Loucy (cell line): Measurements from ENCODE around the gene LTBP2.
A peak's percentile ranks its signal among the peaks of the same experiment; 100 is the strongest.

Experiments
- H2AFZ ChIP-seq: fragments of 200-600 bp; sonication (generic); 2 replicates; pipeline ENCODE4 v1.6.0; 2016; ENCODE audit warnings: antibody characterized with exemption, mild to moderate bottlenecking, low read length, moderate library complexity
- H3F3A ChIP-seq: fragments of 200-600 bp; 2 replicates; pipeline ENCODE4 v1.6.0; 2016; ENCODE audit warnings: antibody characterized with exemption, low read depth, mild to moderate bottlenecking
- H3K27me3 ChIP-seq: fragments of 200-600 bp; sonication (generic); 2 replicates; pipeline ENCODE4 v1.6.1; 2014; ENCODE audit warnings: low read length, mild to moderate bottlenecking; ENCODE audit not compliant: insufficient read depth, poor library complexity, severe bottlenecking
- H3K36me3 ChIP-seq: fragments of 200-600 bp; sonication (generic); 2 replicates; pipeline ENCODE4 v1.6.1; 2016; ENCODE audit warnings: low read length; ENCODE audit not compliant: insufficient read depth
- H3K4me1 ChIP-seq: fragments of 200-600 bp; sonication (generic); 2 replicates; pipeline ENCODE4 v1.5.1; 2014; ENCODE audit warnings: low read length, mild to moderate bottlenecking; ENCODE audit not compliant: insufficient read depth, poor library complexity, severe bottlenecking
- H3K4me2 ChIP-seq: fragments of 200-600 bp; sonication (generic); 2 replicates; pipeline ENCODE4 v1.6.0; 2014; ENCODE audit warnings: antibody characterized with exemption, low read length, low read depth, mild to moderate bottlenecking; ENCODE audit not compliant: poor library complexity, severe bottlenecking
- H3K4me3 ChIP-seq: fragments of 200-600 bp; sonication (generic); 2 replicates; pipeline ENCODE4 v1.5.1; 2014; ENCODE audit warnings: low read length, mild to moderate bottlenecking, mixed read lengths; ENCODE audit not compliant: poor library complexity, severe bottlenecking
- H3K79me2 ChIP-seq: fragments of 200-600 bp; sonication (generic); 2 replicates; pipeline ENCODE4 v1.6.1; 2014; ENCODE audit warnings: low read length; ENCODE audit not compliant: insufficient read depth
- H3K9ac ChIP-seq: fragments of 200-600 bp; sonication (generic); 2 replicates; pipeline ENCODE4 v1.6.0; 2014; ENCODE audit warnings: mild to moderate bottlenecking, low read depth, low read length, moderate library complexity; ENCODE audit not compliant: poor library complexity, severe bottlenecking
- H3K9me2 ChIP-seq: fragments of 200-600 bp; sonication (generic); replicated peaks from 2 replicates; pipeline ENCODE4 v1.6.1; 2016; ENCODE audit warnings: low read depth, low read length, mixed read lengths
- H3K9me3 ChIP-seq: fragments of 200-600 bp; sonication (generic); 2 replicates; pipeline ENCODE4 v1.6.1; 2014; ENCODE audit warnings: mild to moderate bottlenecking, antibody characterized with exemption, low read length, low read depth; ENCODE audit not compliant: insufficient read depth
- H4K20me1 ChIP-seq: fragments of 200-600 bp; sonication (generic); 2 replicates; pipeline ENCODE4 v1.6.0; 2014; ENCODE audit warnings: antibody characterized with exemption, low read length, mild to moderate bottlenecking; ENCODE audit not compliant: insufficient read depth, poor library complexity, severe bottlenecking
- EZH2phosphoT487 ChIP-seq: fragments of 200-600 bp; IDR thresholded peaks from 2 replicates; pipeline ENCODE4 v1.6.1; 2018; ENCODE audit warnings: antibody characterized with exemption, mild to moderate bottlenecking, moderate library complexity, borderline replicate concordance
- TF ChIP-seq, protein P1 (sequence below): fragments of 200-600 bp; sonication (generic); conservative IDR thresholded peaks from 2 replicates; pipeline ENCODE4 v1.5.1; 2014; ENCODE audit warnings: mild to moderate bottlenecking, antibody characterized with exemption, low read length

The LTBP2 gene

GRCh38 chr14:74531467-74531866 is 80.6 kb downstream of the LTBP2 start:
- no peak overlapping the region for H2AFZ ChIP-seq
- no peaks in the 10 kb centered on the region for H3K36me3 ChIP-seq
- no peak overlapping the region for H3K4me2 ChIP-seq

DNA sequence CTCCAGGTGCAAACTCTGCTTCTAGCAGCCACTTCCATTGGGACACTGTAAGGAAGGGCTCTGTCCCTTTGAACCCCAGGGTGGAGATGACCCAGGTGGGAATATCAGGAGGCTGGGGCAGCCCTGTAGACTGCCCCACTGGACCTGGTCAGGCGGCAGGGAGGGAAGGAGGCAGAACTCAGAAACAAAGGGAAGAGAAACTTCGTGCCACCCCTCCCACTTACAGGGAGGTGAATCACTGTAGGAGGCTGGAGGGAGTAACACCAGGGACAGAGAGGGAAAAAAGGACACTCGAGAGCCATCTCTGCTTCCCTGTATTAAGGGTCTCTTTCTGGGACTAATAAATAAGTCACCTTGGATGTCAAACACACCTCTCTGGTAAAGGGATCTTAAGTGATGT is 81.0 kb downstream of the LTBP2 start:
- no peak for TF ChIP-seq EZH2phosphoT487
- TF ChIP-seq, protein P1, sequence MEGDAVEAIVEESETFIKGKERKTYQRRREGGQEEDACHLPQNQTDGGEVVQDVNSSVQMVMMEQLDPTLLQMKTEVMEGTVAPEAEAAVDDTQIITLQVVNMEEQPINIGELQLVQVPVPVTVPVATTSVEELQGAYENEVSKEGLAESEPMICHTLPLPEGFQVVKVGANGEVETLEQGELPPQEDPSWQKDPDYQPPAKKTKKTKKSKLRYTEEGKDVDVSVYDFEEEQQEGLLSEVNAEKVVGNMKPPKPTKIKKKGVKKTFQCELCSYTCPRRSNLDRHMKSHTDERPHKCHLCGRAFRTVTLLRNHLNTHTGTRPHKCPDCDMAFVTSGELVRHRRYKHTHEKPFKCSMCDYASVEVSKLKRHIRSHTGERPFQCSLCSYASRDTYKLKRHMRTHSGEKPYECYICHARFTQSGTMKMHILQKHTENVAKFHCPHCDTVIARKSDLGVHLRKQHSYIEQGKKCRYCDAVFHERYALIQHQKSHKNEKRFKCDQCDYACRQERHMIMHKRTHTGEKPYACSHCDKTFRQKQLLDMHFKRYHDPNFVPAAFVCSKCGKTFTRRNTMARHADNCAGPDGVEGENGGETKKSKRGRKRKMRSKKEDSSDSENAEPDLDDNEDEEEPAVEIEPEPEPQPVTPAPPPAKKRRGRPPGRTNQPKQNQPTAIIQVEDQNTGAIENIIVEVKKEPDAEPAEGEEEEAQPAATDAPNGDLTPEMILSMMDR = no peak
- no peak overlapping the region for H3K4me2 ChIP-seq

More at GRCh38 chr14:74531467-74531866, 80.6 kb downstream of the LTBP2 start:
- no peaks in the 10 kb centered on the region for H3K79me2 ChIP-seq
- H3F3A ChIP-seq = no peaks in the 10 kb centered on the region
- no peaks in the 10 kb centered on the region for H3K9me2 ChIP-seq
- no peaks in the 10 kb centered on the region for H3K9me3 ChIP-seq
- no peak overlapping the region for H3K9ac ChIP-seq
- H3K27me3 ChIP-seq = no peaks in the 10 kb centered on the region
- TF ChIP-seq, protein P1 = peak; percentile 21; the same call in 1 of the 2 replicates
- TF ChIP-seq EZH2phosphoT487 = no peak
- no peaks in the 10 kb centered on the region for H4K20me1 ChIP-seq
- no peak overlapping the region for H3K4me3 ChIP-seq
- H3K4me1 ChIP-seq = no peaks in the 10 kb centered on the region

GRCh38 chr14:74528886-74529285 is 83.2 kb downstream of the LTBP2 start:
- Histone ChIP-seq H2AFZ (no peak overlapping the region), H3K9me2 (no peaks in the 10 kb centered on the region), H3K9ac (no peak overlapping the region), H3K4me1 (no peaks in the 10 kb centered on the region), H4K20me1 (no peaks in the 10 kb centered on the region), H3K79me2 (no peaks in the 10 kb centered on the region), H3K27me3 (no peaks in the 10 kb centered on the region), H3K36me3 (no peaks in the 10 kb centered on the region), H3K9me3 (no peaks in the 10 kb centered on the region), H3K4me2 (no peak overlapping the region), H3F3A (no peaks in the 10 kb centered on the region), H3K4me3 (no peak overlapping the region)
- TF ChIP-seq, protein P1 = no peak
- TF ChIP-seq EZH2phosphoT487 = no peak

More for the DNA sequence above, 81.0 kb downstream of the LTBP2 start:
- Histone ChIP-seq H3K4me3 (no peak overlapping the region), H2AFZ (no peak overlapping the region), H3K4me1 (no peaks in the 10 kb centered on the region), H3K36me3 (no peaks in the 10 kb centered on the region), H3K9me2 (no peaks in the 10 kb centered on the region), H3K27me3 (no peaks in the 10 kb centered on the region), H3F3A (no peaks in the 10 kb centered on the region), H3K79me2 (no peaks in the 10 kb centered on the region), H3K9me3 (no peaks in the 10 kb centered on the region), H4K20me1 (no peaks in the 10 kb centered on the region), H3K9ac (no peak overlapping the region)
